GM20000 (cell line): Measurements from ENCODE around the gene ANO1.

Experiments used
- DNase-seq: peaks from one replicate; pipeline ENCODE4 v3.0.0; 2012; ENCODE audit warnings: low spot score
- CTCF ChIP-seq: IDR thresholded peaks from 2 replicates; pipeline ENCODE4 v1.5.1; 2012; ENCODE audit warnings: mild to moderate bottlenecking, control low read depth; ENCODE audit errors: extremely low read depth, missing control alignments

Gene ANO1

GRCh38 chr11:70118642-70119041 lies 40.5 kb downstream of the ANO1 start:
- no peak for DNase-seq
- TF ChIP-seq CTCF = no peak

- no peak for DNase-seq
- no peak for TF ChIP-seq CTCF
Measured at GRCh38 chr11:70119502-70119901, 41.4 kb downstream of the ANO1 start.

GRCh38 chr11:70120674-70121073 lies 42.6 kb downstream of the ANO1 start:
- TF ChIP-seq CTCF = no peak
- DNase-seq = no peak

GRCh38 chr11:70122490-70123198 lies 44.5 kb downstream of the ANO1 start:
- TF ChIP-seq CTCF = no peak
- DNase-seq = no peak

GRCh38 chr11:70123711-70124110 lies 45.6 kb downstream of the ANO1 start:
- DNase-seq = no peak
- no peak for TF ChIP-seq CTCF

- no peak for DNase-seq
- no peak for TF ChIP-seq CTCF
Measured at GRCh38 chr11:70124321-70125000, 46.3 kb downstream of the ANO1 start.

- TF ChIP-seq CTCF = no peak
- no peak for DNase-seq
Measured at GRCh38 chr11:70126494-70126893, 48.4 kb downstream of the ANO1 start.
